ENCODE measurements around the gene IGF2BP2.
"Not testable (repeated sequence)": the region's sequence is repeated elsewhere in the genome, so short reads cannot be mapped to it uniquely, and the experiment has no call there.

Gene IGF2BP2

DNA sequence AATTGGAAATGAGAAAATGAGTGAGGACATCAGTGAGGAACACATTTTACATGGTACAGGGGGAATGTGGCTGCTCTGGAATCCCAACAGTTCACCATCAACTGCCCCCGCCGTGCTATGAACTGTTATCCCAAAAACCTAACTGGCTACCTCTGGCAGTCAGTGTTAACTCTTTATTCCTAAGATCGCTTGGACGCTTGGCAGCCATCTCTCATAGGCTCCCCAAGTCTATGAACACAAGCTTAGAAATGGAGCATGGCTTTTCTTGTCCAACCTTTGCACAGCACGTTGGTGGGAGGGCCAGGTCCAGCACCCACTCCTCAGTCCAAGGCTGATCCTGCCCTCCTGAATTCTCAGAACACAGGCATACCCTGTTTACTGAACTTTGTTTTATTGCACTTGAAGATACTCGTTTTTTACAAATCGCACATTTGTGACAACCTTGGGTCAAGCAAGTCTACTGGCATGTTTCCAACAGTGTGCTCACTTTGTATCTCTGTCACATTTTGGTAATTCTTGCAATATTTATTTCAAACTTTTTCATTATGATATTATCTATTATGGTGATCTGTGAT is 185.1 kb downstream of the IGF2BP2 start:
- DNase-seq (ENCODE audit: low spot score): no peak

DNA sequence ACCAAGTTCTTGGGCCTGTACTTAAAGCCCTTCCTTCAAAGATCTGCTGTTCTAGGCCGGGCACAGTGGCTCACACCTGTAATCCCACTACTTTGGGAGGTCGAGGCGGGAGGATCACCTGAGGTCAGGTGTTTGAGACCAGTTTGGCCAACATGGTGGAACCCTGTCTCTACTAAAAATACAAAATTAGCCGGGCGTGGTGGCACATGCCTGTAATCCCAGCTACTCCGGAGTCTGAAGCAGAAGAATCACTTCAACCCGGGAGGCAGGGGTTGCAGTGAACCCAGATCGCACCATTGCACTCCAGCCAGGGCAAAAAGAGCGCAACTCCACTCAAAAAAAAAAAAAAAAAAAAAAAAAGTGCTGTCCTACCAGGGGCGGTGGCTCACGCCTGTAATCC is 186.2 kb downstream of the IGF2BP2 start:
- not testable (repeated sequence) for DNase-seq (ENCODE audit: low spot score)

DNA sequence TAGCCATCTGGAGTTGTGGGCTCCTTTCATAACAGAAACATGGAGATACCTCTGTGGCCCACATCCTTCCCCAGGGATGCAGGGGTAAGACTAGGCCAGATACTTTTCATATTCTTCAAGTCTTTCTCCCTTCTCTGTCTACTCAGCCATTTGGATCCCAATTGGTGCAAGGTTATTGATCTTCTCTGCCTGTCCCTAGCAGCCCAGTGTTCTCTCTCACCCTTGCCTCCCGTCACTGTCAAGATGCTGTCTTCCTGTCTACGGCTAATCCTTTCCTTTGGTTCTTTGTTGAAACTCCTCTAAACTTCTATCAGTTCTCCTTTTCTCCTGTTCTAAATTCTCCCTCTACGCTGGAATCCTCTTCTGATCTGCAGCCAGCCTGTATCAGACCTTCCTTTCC is 187.5 kb downstream of the IGF2BP2 start:
- no peak for DNase-seq (ENCODE audit: low spot score)

DNA sequence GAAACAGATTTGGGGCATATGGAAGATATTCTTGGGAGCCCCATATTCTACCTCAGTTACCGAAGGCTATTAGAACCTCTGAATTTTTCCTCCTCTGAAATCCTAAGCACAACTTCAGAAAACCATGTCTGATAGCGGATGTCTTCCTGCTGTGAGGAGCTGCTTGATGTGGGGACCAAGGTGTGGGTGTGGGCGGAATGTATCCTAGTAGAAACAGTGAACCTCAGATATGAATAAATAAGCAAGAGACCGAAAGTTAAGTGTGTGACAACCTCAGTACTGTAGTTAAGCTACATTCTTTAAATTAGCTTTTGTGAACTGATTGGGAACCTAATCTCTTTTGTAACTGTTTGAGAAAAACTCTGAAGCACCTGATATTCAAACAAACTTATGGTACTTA is 191.8 kb downstream of the IGF2BP2 start:
- no peak for DNase-seq (ENCODE audit: low spot score)

DNA sequence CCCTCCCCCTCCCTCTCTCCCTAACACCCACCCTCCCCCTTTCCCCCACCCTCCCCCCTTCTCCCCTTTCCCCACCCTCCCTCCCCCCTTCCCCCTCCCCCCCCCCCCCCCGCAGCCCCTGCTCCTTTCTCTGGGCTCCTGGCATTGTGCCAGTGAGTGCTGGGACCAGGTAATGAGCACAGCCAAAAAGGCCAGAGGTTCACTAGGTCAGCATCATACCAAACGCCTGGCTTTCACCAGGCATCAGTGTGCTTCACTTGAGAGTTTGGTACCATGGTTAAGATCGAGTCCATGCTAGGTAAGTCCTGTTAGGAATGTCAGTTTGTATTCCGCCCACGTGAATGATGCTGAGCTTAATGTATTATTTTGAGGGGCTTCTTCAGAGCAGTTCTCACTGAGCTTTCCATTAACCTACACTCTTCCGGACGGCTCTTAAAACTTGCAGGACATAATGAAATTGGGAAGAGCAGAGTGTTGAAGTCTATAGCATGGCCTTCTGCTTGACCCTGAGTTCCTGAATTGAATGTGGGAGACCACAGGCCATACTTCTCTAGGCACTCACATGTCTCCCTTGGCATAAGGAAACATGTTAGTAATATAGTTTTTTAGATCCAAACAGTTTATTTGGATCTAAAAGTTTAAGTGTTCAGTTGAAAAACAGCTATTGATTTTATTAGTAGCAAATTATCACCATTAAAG is 193.2 kb downstream of the IGF2BP2 start:
- DNase-seq (ENCODE audit: low spot score): no peak

DNA sequence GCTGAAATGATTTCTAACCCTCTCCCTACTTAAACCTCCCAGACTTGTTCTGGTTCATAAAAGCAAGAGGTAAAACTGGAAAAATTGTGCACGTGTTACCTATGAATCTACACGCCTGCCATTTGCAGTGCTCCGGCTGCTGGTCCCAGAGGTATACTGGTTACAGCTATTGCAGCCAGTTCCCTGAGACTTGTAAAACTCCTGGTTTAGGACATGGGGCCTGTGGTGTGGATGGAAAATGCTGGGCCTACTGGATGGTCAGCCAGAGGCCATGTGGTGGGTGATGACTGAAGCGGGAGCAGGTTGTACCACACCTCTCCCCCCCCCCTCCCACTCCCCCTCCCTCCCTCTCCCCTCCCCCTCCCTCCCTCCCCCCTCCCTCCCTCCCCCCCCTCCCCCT is 193.7 kb downstream of the IGF2BP2 start:
- no peak for DNase-seq (ENCODE audit: low spot score)

DNA sequence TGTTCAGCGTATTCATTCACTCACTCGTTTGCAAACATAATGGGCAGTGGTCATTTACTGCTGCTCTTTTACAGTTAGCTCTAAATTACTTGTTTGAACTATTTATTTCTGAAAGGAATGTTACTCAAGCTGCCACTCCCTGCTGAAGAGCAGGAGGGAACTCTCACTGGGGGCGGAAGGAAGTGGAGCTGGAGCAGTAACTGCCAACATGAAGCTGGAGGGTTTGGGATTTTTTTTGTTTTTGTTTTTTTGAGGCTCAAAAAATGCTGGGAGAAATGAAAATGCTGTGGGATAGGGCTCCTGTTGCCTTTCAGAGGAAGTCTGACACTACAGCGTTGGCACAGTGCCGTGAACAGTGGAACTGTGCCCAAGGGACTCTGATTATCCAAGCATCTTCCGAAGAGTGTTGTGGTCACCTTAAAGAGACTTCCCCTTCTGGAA is 194.6 kb downstream of the IGF2BP2 start:
- no peak for DNase-seq (ENCODE audit: low spot score)

DNA sequence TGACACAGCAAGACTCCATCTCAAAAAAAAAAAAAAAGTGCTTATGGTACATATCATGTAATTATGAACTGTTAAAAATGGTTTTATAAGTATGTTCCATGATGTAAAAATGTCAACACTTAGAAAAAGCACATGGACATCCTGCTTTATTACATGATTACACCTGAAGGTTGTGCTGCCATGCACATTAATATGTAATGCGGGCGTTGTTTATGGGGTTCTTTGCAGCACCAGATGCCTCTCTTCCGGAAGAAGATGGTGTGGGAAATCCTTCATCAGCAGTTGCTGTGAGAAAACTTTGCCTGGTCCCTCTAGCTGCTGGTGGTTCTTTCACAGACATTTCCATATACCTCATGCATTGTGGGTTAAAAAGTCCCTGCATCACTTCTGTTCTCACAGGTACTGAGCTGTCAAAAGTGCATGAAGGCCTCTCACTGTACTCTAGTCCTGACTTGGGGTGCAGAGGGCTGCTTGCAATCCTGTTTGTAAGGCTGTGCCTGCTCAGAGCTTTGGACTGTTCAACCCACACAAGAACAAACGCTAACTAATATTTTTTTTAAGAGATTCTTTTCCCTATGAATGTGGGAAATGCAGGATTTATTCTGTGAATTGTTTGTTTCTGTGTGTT is 195.2 kb downstream of the IGF2BP2 start:
- DNase-seq (ENCODE audit: low spot score): no peak

DNA sequence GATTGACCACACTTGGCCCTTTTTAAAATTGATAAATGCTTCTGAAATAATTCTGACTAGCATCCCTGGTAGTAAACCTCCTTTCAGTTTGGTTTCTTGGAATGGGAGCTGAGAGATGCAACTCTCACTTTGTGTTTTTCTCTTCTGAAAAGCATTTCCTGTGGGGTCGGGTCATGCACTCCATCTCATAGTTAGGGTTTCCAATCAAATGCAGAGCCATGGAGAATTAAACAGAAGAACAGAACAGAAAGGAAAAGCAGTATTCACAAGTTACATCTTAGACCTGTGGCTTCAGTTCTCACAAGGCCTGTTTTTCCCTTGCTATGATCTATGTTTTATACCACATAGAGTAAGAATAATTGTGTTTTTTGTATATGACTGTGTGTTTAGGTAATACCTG is 199.1 kb downstream of the IGF2BP2 start:
- no peak for DNase-seq (ENCODE audit: low spot score)

DNA sequence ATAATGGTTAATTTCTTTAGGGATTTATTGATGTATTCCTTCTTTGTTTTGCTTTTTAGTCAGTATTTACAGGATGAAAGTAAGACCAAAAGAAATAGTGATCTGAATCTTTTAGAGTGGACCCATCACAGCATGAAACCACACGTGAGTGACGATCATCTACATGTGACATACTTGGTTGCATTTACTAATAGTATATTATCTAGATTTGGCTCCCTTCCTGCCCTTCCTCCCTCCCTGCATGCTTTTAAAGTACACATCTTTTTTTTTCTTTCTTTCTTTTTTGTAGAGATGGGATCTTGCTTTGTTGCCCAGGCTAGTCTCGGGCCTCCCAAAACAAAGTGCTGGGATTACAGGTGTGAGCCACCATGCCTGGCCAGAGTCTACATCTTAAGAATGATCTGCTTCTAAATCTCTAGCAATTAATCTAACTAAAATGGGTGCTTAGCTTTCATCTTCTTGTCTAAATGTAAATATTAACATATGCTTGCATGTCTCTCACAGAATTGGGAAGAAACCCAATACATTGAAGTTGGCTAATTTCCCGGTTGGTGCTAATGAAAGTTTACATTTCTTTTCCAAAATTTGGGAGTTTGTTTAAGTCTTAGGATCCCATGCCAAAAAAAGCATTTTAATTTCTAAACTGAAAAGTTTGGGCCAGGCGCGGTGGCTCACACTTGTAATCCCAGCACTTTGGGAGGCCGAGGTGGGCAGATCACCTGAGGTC is 200.7 kb downstream of the IGF2BP2 start:
- no peak for DNase-seq (ENCODE audit: low spot score)

DNA sequence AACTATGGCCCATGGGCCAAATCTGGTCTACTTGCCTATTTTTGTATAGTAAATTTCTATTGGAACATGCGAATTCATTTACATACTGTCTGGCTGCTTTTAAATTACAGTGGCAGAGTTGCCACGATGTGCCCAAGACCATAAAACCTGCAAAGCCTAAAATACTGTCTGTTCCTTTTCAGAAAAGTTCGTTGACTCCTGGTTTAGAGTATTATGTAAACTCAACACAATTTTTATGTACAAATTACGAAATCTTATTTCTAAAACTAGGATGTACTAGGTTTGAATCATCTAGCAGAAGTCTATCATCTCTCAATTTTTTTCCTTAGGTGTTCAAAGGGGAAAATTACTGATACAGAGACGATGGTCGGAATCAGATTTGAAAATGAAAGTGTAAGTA is 211.8 kb downstream of the IGF2BP2 start:
- no peak for DNase-seq (ENCODE audit: low spot score)

DNA sequence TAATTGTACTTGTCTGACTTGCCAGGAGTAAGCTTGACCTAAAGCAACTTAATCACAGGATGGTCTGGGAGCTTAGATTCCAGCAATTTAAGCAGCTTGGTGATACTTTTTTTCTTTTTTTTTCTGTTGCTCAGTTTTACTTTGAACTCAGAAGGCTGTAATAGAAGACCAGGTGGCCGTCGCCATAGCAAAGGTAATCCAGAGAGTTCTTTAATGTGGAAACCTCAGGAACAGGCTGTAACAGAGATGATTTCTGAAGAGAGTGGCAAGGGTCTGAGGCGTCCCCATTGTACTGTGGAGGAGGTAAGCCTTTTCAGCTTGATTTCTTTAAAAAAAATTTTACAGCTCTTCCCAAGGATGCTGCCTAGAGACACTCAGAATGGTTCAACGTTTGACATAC is 218.6 kb downstream of the IGF2BP2 start:
- DNase-seq (ENCODE audit: low spot score): no peak

DNA sequence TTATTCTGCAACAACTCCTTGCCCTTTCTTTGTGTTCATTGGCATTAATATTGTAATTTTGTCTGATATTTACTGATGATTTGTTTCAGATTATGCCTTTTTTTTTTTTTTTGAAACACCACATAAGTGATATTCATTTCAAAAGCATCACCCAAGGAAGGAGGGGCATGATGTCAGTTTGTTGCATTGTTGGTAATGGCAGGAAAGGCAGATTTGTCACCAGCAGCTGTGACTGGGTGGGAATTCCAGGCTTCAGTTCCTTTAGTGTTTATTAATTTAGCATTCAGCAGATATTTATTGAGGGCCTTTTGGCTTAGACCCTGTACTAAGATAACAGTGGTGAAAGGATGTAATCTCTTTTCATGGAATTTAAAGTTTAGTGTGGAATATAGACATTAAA is 219.3 kb downstream of the IGF2BP2 start:
- DNase-seq (ENCODE audit: low spot score): no peak

DNA sequence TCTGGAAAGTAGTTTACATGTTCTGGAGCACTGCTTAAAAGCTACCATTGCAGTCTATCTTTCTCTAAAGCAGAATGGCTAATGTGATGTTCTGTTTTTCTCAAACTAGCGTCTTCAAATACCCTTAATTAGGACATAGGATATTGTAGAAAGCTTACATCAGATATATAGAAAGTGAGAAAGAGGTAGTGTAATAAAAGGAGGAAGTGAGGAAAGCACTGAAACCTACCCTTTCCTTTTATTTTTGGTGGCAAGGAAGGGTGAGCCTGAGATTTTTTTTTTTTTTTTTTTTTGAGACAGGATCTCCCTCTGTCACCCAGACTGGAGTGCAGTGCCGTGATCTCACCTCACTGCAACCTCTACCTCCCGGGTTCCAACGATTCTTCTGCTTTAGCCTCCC is 229.3 kb downstream of the IGF2BP2 start:
- no peak for DNase-seq (ENCODE audit: low spot score)

DNA sequence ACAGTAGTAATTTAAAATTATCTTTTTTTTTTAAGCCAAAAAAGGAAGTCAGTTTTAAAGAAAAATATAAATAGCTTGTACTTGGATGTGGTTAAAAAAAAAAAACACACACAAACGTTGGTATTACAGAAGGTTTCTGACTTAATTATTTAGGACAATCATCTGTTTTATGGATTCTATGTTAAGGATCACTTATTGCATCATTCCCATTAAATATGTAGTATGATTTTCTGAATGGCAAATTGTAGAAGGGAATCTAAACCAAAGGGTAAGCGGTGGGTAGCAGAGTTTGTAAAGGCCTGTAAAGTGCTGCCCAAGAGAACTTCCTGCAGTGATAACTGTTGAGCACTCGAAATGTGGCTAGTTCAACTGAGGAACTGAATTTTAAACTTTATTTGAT is 230.8 kb downstream of the IGF2BP2 start:
- no peak for DNase-seq (ENCODE audit: low spot score)
